GM12891 (cell line): ENCODE data around the gene ANKRD13B.

Experiments used
- PAX5 ChIP-seq: IDR thresholded peaks from 2 replicates; pipeline ENCODE4 v1.6.1; 2011; ENCODE audit warnings: low read length, moderate library complexity, mild to moderate bottlenecking; ENCODE audit not compliant: insufficient read depth, severe bottlenecking
- TAF1 ChIP-seq: IDR thresholded peaks from 2 replicates; pipeline ENCODE4 v1.6.1; 2011; ENCODE audit warnings: low read depth, low read length, control low read depth

DNA sequence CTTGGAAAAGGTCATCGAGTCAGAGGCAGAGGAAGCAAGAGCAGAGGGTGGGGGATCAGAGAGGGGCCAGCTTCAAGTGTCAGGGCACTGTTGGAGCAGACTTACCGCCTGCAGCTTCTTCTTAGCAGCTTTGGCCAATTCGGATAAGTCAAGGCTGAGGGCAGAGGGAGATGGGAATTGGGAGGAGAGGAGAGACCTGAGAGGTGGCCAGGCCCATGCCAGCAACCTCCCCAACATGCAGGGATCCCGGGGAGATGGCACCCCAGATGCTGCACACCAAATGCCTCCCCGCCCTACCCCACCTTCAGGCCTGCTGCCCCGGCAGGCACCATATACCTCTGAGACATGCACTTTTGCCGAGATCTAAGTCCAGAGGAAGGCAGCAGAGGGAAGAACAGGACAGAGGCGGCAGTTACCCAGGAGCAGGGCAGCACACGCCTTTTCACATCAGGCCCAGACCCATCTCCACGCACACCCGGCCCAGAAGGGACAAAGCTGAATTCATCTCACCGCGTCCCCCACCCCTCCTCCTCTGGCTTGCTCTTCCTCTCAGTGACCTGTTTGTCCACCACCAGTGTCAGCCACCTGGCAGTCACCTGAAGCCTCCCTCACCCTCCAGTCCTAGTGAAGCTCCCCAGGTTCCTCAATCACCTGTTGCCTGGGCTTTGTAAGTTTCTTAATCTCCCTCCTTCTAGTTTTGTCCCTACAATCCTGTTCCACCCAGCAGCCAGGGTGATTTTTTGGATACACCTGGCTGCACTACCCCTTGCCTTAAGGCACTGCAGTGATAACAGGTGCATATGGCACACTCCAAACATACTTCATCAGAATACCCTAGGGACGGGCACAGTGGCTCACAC lies 14.1 kb upstream of the ANKRD13B start:
- TF ChIP-seq TAF1 (no peak), PAX5 (no peak)
